K562 (cell line): ENCODE data around the gene NODAL. TPM values are rescaled to one million over a fixed set of nuclear protein-coding genes. Genes with fewer than 3 reads are reported as not detected.

ENCODE experiments used
- ASH1L ChIP-seq: fragments of 450-650 bp; IDR thresholded peaks from 2 replicates; pipeline ENCODE4 v1.6.1; 2018; ENCODE audit warnings: borderline replicate concordance, mild to moderate bottlenecking, low read depth; ENCODE audit not compliant: partially characterized antibody
- CBX3 ChIP-seq, 2 experiments: IDR thresholded peaks; 1 replicate in 1 of 2; 2 replicates in 1 of 2; pipeline ENCODE4 v1.6.1; 2012; ENCODE audit warnings: inconsistent platforms in 2 of 2, low read length in 2 of 2, borderline replicate concordance in 1 of 2, control low read depth in 1 of 2
- CHCHD3 ChIP-seq: fragments of 250-450 bp; sonication (Bioruptor Pico); IDR thresholded peaks from 2 replicates; pipeline ENCODE4 v2.1.2; 2022; ENCODE audit warnings: mild to moderate bottlenecking
- CHD7 ChIP-seq: fragments of 200-600 bp; sonication (generic); IDR thresholded peaks from one replicate; pipeline ENCODE4 v1.6.1; 2012; ENCODE audit warnings: mild to moderate bottlenecking, low read depth, low read length, inconsistent platforms
- FOSL1 ChIP-seq: fragments of 200-800 bp; sonication (Bioruptor generic); conservative IDR thresholded peaks from 2 replicates; pipeline ENCODE4 v1.6.1; 2016; ENCODE audit warnings: missing genetic modification characterization, missing compliant biosample characterization
- SIN3A ChIP-seq, 2 experiments: fragments of 150-350 bp in 1 of 2; IDR thresholded peaks; 2 replicates each; pipeline ENCODE4 v1.6.1; 2011 to 2016; ENCODE audit warnings: borderline replicate concordance in 2 of 2, low read depth in 2 of 2, low read length in 2 of 2, mild to moderate bottlenecking in 2 of 2, moderate library complexity in 2 of 2; ENCODE audit not compliant: control insufficient read depth in 1 of 2
- ZBTB7A ChIP-seq: IDR thresholded peaks from 2 replicates; pipeline ENCODE4 v1.6.1; 2011; ENCODE audit warnings: low read depth, mild to moderate bottlenecking, low read length, moderate library complexity, borderline replicate concordance; ENCODE audit not compliant: control insufficient read depth
- ZNF197 ChIP-seq: fragments of 200-800 bp; sonication (Bioruptor generic); IDR thresholded peaks from 2 replicates; pipeline ENCODE4 v1.6.1; 2016; ENCODE audit warnings: low read depth, missing genetic modification characterization, missing compliant biosample characterization
- ZNF280A ChIP-seq: fragments of 450-650 bp; IDR thresholded peaks from 2 replicates; pipeline ENCODE4 v1.6.1; 2018; ENCODE audit warnings: mild to moderate bottlenecking, low read depth; ENCODE audit not compliant: partially characterized antibody
- polyA plus RNA-seq, 8 experiments: library from polyadenylated mRNA; depleted of rRNA in 4 of 8; stranded (reverse) in 5 of 8; unstranded in 3 of 8; fragments of >200 nt; fragmentation: Nextera tagmentation in 2 of 8; fragmentation: Illumina TruSeq in 1 of 8; extraction: Ambion mirVana in 2 of 8; extraction: Trizol in 1 of 8; gene quantifications; 2 replicates each; pipeline versions ENCODE4 v1.2.1 to v1.2.3, GENCODE V29; 2011 to 2014; ENCODE audit warnings: inconsistent platforms in 1 of 8, missing spikeins in 1 of 8
- total RNA-seq, 7 experiments: library from RNA; depleted of rRNA in 6 of 7; stranded (reverse); fragments of >200 nt in 6 of 7; fragmentation: Illumina TruSeq in 2 of 7; extraction: Trizol in 2 of 7; gene quantifications; 2 replicates each; pipeline versions ENCODE4 v1.2.1 to v1.2.3, GENCODE V29; 2011 to 2021; ENCODE audit warnings: low replicate concordance in 1 of 7
- TF ChIP-seq, protein P1 (sequence below): fragments of 250-450 bp; sonication (Bioruptor Pico); IDR thresholded peaks from 2 replicates; pipeline ENCODE4 v1.4.0; 2020; ENCODE audit warnings: mild to moderate bottlenecking

NODAL gene
- total and polyA plus RNA-seq, 9 of the 15 experiments (the other 6 are each of a cell fraction or from before 2014, with no cell fraction given): not detected

- TF ChIP-seq CHD7 (no peak), SIN3A (IDR thresholded peaks at IDR 0.05; ENCODE audit: borderline replicate concordance in 2 of 2, control insufficient read depth in 1 of 2, low read depth in 2 of 2, low read length in 2 of 2) (no peak), CBX3 (IDR thresholded peaks at IDR 0.05; ENCODE audit: borderline replicate concordance in 1 of 2, low read length in 2 of 2) (no peak), CHCHD3 (CRISPR knock-in tag) (no peak), ASH1L (no peak), FOSL1 (tag) (peak; percentile 69), ZNF197 (no peak), ZNF280A (no peak), ZBTB7A (peak; percentile 52; the same call in 1 of the 2 replicates)
- TF ChIP-seq, protein P1, sequence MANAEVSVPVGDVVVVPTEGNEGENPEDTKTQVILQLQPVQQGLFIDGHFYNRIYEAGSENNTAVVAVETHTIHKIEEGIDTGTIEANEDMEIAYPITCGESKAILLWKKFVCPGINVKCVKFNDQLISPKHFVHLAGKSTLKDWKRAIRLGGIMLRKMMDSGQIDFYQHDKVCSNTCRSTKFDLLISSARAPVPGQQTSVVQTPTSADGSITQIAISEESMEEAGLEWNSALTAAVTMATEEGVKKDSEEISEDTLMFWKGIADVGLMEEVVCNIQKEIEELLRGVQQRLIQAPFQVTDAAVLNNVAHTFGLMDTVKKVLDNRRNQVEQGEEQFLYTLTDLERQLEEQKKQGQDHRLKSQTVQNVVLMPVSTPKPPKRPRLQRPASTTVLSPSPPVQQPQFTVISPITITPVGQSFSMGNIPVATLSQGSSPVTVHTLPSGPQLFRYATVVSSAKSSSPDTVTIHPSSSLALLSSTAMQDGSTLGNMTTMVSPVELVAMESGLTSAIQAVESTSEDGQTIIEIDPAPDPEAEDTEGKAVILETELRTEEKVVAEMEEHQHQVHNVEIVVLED (CRISPR knock-in tag): no peak
Observed at GRCh38 chr10:70458329-70459060, 17.0 kb upstream of the NODAL start (continued).
